Measurements from ENCODE around the gene MSX1. TPM values are rescaled to one million over a fixed set of nuclear protein-coding genes. Genes with fewer than 3 reads are reported as not detected.
A peak's percentile ranks its signal among the peaks of the same experiment; 100 is the strongest.

The MSX1 gene
- polyA plus RNA-seq, 2 of the 4 experiments (the other 2 are of a cell fraction), result 2.2 to 2.8 TPM

DNA sequence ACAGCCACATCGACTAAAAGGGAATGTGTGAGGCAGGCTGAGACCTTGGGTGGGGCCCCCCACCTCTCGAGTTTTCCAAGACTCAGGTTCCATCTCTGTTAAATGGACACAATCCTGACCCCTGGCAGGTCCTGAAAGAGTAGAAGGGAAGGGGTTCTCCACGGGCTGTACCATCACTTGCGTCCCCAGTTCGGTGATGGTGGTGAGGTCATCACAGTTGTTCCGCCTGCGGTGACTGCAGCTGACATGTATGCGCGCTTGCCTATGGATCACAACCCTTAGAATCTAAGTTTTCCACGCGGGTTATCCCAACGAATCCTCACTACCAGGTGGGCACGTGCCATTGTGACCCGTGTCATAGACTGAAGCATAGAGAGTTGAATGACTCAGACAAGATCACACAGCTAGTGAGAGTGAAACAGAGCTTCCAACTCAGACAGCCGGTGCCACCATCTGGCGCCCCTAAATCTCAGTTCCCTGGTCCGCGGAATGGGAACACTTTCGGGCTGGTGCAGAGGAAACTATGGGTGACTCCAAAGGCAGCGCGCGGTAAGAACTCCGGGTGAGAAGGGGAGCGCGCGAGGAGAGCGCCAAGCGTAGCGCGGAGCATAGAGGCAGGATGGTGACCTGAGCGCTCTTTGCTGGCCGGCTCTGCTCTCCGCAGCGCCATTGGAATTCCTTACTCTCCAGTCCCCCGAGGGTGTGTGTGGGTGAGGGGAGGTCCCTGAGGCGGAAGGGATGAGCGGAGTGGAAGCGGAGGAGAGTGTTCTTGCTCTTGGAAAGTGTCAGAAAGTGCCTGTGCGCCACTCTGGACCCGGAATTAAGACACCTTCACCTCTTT, 10.5 kb downstream of the MSX1 start:
- Histone ChIP-seq H3K4me1 (peaks cover 6% of the 10 kb centered on the region; the same call in 1 of the 3 replicates), H3K9me3 (no peaks in the 10 kb centered on the region), H3K27ac (no peak overlapping the region), H3K4me3 (no peak overlapping the region), H3K4me2 (peak overlapping the region; percentile 33)
- ChIA-PET CTCF (no interaction called here), POLR2A (no interaction called here)
- no peak for DNase-seq (ENCODE audit: low read depth in 1 of 2, low spot score in 1 of 2)
- WGBS (ENCODE audit: missing lambda C conversion rate), result 39% methylated on average over 26 of the region's 40 CpGs
- 0 out of 6 replicates have a peak, but pooled peaks of 1 of the 2 experiments have one; percentile 11 for ATAC-seq
- FAIRE-seq, result no peak
- TF ChIP-seq HOXB13 (CRISPR knock-in tag; IDR thresholded peaks at IDR 0.05; ENCODE audit: low read depth), result no peak

DNA sequence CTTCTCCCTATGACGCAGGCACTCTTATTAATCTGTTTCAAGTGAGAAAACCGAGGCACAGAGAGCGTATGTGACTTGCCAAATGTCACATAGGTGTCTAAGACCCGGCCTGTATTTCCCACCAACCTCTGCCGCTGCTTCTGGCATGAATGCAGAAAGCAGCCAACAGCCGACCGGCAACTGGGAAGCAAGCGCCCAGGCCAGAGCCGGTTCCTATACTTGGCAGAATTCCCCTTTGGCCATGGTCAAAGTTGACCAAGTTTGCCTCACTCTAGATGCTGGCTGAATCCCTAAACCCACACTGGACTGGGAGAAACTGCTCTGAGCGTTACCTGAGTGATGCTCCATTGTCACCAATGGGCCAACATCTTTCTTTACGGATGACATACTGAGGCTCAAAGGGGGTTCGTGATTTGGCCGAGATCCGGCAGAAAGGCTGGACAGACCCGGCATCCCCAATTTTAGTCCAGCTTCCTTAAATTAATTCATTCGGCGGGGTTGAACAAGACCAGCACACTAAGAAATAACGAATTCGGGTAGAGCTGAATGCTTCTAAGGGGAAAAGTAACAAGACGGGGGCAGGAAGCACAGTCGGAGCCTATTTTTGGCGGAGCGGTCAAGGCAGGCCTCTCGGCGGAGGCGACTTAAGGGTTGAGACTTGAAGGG, 11.2 kb downstream of the MSX1 start:
- POLR2A ChIA-PET, result no interaction called here
- CTCF ChIA-PET, result no interaction called here
- H3K9me3 ChIP-seq, result no peaks in the 10 kb centered on the region
- H3K27ac ChIP-seq, result no peak overlapping the region
- DNase-seq (ENCODE audit: low read depth in 1 of 2, low spot score in 1 of 2) (no peak), ATAC-seq (no peak), FAIRE-seq (no peak)
- 45% methylated on average over 23 of the region's 26 CpGs for WGBS (ENCODE audit: missing lambda C conversion rate)
- H3K4me3 ChIP-seq, result no peak overlapping the region
- H3K4me2 ChIP-seq, result peak overlapping the region; percentile 59; the same call in 2 of the 3 replicates
- H3K4me1 ChIP-seq, result peaks cover 6% of the 10 kb centered on the region; the same call in 1 of the 3 replicates
- no peak for TF ChIP-seq RNF2 (IDR thresholded peaks at IDR 0.05; ENCODE audit: borderline replicate concordance, low read depth)
- TF ChIP-seq CHD2 (IDR thresholded peaks at IDR 0.05; ENCODE audit: low read length, partially characterized antibody), result no peak
- no peak for TF ChIP-seq REST (IDR thresholded peaks at IDR 0.05)
- no peak for TF ChIP-seq FOSB (CRISPR knock-in tag; IDR thresholded peaks at IDR 0.05)
- no peak for TF ChIP-seq ZFP36 (IDR thresholded peaks at IDR 0.05; ENCODE audit: borderline replicate concordance, partially characterized antibody)
- no peak for TF ChIP-seq MAFK (IDR thresholded peaks at IDR 0.05; ENCODE audit: partially characterized antibody)
- no peak for TF ChIP-seq CBX8 (IDR thresholded peaks at IDR 0.05)
- TF ChIP-seq HOXA7 (CRISPR knock-in tag; IDR thresholded peaks at IDR 0.05), result no peak
- no peak for TF ChIP-seq JUN (IDR thresholded peaks at IDR 0.05)
- TF ChIP-seq PHF8 (IDR thresholded peaks at IDR 0.05; ENCODE audit: borderline replicate concordance, low read depth), result no peak

- FAIRE-seq (no peak), ATAC-seq (peak in 1 of 2 experiments; percentile 8; a peak in 1 of 6 replicates), DNase-seq (ENCODE audit: low read depth in 1 of 2, low spot score in 1 of 2) (no peak)
- WGBS (ENCODE audit: missing lambda C conversion rate), result 15% methylated on average over 16 of the region's 18 CpGs
- Histone ChIP-seq H3K27ac (no peak overlapping the region), H3K9me3 (no peaks in the 10 kb centered on the region), H3K4me1 (peaks cover 6% of the 10 kb centered on the region; the same call in 1 of the 3 replicates), H3K4me2 (peak overlapping the region; percentile 59), H3K4me3 (peak overlapping the region; percentile 19; the same call in 1 of the 3 replicates)
- TF ChIP-seq RNF2 (IDR thresholded peaks at IDR 0.05; ENCODE audit: borderline replicate concordance, low read depth) (no peak), CTCF (IDR thresholded peaks at IDR 0.05) (no peak), MYC (IDR thresholded peaks at IDR 0.05; ENCODE audit: borderline replicate concordance, low read length) (no peak), POLR2A (IDR thresholded peaks at IDR 0.05; ENCODE audit: low read length) (no peak), EHF (CRISPR knock-in tag; IDR thresholded peaks at IDR 0.05) (no peak), FOXS1 (CRISPR knock-in tag; IDR thresholded peaks at IDR 0.05) (no peak), NPAS2 (CRISPR knock-in tag; IDR thresholded peaks at IDR 0.05; ENCODE audit: borderline replicate concordance) (no peak), TP53 (CRISPR knock-in tag; IDR thresholded peaks at IDR 0.05) (no peak), ESRRA (IDR thresholded peaks at IDR 0.05; ENCODE audit: borderline replicate concordance, low read length) (no peak), HOXB13 (CRISPR knock-in tag; IDR thresholded peaks at IDR 0.05; ENCODE audit: low read depth) (no peak)
- TF ChIP-seq, protein P1, sequence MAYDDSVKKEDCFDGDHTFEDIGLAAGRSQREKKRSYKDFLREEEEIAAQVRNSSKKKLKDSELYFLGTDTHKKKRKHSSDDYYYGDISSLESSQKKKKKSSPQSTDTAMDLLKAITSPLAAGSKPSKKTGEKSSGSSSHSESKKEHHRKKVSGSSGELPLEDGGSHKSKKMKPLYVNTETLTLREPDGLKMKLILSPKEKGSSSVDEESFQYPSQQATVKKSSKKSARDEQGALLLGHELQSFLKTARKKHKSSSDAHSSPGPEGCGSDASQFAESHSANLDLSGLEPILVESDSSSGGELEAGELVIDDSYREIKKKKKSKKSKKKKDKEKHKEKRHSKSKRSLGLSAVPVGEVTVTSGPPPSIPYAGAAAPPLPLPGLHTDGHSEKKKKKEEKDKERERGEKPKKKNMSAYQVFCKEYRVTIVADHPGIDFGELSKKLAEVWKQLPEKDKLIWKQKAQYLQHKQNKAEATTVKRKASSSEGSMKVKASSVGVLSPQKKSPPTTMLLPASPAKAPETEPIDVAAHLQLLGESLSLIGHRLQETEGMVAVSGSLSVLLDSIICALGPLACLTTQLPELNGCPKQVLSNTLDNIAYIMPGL (CRISPR knock-in tag; IDR thresholded peaks at IDR 0.05; ENCODE audit: borderline replicate concordance), result no peak
- CTCF ChIA-PET, result no interaction called here
- POLR2A ChIA-PET, result no interaction called here
These were observed 11.7 kb downstream of the MSX1 start for GRCh38 chr4:4871242-4871572.

Measured in A549 (cell line).